COLO829 (cell line): ENCODE data around the gene MED13L.

Experiments
- DNase-seq: peaks from one replicate; pipeline ENCODE4 v3.0.0; 2012; ENCODE audit warnings: low spot score

The MED13L gene

DNA sequence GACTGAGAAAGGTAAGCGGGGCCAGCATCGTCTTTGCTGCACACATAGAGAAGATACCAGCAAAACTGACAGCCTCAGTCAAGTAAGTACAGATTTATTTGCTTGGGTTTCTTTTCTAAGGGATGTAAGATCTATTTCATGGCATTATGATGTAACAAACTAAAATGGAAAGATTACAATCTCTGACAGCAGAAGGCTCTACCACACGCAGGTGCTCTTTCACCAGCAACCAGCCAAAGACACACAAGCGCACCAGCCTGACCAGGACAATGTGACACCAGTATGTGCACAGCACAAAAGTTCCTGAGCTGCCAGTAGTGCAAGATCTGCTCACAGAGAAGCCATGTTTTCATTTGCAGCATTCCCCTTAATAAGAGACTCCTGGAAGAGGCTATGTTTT, 311.1 kb downstream of the MED13L start:
- no peak for DNase-seq

DNA sequence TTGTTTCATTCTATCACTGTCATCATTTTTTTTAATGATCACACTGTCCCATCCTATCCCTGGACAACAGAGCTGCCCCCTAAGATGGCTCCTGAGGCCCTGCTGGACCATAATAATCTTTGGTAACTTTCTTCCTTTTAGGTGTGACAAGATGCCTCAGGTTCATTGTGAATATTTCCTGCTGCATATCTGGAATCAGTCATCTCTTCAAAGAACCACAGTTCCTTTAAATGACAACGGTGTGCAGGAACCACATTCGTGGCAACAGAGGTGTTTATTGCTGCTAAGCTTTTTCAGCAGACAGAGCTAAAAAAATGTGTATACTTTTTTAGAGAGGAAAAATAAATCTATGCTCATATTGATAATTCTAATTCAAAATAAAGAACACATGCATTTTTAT, 312.9 kb downstream of the MED13L start:
- no peak for DNase-seq

DNA sequence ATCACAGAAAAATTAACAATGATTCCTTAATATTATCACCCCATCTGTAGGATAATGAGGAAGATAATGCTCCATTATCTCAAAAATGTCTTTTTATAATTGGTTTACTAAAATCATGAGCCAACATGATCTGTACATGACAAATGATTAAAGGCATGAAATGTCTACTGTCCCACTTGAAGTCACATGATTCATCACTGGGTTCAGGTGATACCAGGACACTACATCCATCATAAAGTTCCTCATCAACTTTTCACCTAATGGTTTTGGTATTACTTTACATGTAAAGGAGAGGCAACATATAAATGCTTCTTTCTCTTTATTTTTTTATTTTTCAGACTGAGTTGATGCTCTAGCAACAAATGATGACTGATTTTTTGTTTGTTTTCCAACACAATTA, 313.3 kb downstream of the MED13L start:
- DNase-seq, result no peak

DNA sequence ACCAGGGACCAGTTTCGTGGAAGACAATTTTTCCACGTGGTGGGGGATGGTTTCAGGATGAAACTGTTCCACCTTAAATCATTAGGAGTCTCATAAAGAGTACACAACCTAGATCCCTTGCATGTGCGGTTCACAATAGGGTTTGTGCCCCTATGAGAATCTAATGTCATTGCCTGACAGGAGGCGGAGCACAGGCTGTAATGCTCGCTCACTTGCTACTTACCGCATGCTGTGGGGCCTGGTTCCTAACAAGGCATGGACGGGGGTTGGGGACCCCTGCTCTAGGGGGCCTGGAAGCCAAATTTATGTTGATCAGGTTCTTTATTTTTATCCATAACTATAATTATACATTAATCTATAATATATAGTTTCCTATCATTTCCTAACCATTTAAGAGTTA, 315.3 kb downstream of the MED13L start:
- no peak for DNase-seq

DNA sequence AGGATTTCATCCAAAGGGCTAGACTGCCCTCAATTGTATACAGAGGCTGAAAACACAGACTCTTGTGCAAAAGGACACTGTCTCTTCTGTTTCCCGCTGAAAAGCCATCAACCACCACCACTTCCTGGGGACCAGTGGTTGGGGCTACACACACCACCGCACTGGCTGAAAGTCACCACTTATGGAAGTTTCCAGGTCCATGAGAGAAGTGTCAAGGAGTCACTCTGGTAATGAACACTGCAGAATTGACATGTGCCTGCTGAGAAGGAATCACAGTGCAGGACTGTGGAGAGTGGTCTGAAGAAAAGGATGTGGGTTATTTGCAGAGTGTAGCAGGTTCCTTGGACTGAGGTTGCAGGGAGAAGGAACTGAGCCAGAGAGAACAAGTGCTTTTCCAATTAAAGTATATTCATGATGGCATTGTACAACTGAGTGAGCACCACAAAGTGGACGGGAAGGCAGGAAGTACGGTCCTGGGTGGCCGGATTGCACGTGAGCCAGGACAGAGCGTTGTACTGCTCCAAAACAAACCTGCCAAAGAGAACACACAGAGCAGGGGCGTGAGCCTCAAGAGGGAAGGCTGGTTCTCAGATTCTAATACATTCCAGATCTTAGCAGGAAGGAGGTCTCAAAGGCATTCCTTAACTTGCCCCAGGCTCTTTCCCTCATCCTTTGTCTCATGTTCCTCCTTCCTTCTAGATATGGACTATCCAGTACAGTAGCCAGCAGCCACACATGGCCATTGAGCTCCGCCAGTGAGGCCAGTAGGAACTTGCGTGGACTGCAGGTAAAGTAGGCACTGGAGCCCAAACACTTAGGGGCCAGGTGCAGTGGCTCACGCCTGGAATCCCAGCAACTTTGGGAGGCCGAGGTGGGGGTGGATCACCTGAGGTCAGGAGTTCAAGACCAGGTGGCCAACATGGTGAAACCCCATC, 316.4 kb downstream of the MED13L start:
- no peak for DNase-seq

DNA sequence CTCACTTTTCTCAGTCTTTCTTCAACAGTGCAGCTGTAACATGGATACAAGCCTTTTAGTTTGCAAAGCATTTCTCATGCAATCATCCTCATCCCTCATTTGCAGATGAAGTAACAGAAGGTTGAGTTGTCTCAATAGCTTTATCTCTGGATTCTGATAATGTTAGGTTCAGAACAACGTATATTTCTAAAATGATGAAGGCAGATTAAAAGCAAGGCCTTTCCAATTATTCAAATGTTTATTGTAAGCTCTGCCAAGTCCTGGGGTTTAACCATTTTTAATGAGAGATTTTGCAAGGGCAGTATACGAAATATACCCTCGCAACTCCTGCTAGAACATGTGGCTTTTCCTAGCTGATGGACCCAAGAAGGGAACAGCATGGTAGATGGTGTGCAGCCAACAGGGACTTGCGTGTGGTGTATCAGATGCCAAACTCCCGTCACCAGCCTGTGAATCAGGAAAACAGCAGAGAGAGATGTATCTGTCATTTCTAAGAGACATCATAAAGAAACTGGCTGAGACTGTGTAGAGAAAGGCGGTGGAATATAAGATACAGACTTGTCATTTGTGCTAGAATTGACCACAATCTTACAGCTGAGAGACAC, 319.7 kb downstream of the MED13L start:
- DNase-seq, result no peak

DNA sequence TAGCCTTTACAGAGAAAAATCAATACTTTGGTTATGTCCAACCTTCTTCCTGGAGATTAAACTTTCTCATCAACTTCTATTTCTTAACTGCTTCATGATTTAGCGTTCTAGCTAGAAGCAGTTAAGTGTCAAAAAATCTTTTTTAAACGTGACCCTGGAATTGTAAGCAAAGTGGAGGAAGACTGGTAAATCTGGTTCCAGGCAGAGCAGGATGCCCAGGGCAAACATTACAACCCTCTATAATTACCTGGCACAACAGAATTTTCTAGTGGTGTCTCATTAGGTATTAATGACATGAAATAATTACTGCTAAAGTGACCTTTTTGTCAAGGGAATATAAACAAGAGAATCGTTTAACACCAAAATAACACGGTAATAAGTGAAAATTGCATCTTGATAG, 320.8 kb downstream of the MED13L start:
- DNase-seq, result no peak

DNA sequence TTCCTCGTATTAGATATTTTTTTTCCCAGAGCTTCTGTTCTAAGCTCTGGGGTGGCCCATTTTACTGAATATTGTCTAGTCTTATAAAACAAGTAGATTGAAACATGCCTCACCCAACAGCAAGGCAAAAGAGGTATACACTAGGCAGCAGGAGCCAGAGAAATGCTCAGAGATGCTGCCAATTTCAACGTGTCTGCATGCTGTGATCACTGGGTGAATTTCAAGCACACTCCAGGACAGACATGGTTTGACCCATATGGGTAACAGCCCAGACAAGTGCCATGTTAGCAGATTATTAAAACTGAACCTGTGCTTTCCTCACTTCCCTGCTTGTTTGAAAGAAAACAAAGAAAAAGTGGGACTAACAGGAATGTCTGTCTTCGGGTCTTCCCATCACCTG, 321.3 kb downstream of the MED13L start:
- no peak for DNase-seq

DNA sequence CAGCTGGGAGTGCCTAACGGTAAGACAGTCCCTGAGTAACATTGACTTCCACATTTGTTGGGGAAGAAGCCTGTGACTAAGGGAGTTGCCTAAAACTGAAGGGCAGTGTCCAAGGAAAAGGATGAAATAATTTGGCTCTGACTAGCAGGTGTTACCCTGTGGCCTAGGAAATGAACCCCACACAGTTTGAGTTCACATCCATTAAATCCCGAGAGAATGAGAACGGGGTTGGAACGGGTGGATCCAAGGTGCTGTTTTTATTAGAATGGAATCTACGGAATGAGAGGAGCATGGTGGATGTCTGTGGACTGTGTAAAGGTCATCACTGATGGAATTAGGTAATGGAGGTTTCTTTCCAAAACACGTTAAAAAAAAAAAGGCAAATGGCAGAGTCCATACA, 324.0 kb downstream of the MED13L start:
- DNase-seq, result no peak

DNA sequence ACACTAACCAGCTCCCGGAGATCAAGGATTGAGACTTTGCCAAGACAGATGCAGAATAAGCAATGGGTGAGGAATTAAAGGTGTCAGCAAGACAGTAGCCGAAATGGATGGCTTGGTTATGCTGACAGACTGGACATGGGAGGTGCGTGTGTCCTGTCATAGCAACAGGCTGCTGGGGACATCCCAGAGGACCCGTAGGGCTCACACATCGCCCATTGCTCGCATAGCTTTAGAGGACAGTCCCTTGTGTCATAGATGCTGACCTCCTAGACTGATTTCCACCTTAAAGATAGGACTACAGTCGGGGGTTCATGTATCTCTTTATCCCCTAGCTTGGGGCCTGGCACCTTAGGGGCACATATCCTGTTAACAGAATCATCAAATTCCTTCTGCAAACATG, 324.5 kb downstream of the MED13L start:
- DNase-seq, result no peak

DNA sequence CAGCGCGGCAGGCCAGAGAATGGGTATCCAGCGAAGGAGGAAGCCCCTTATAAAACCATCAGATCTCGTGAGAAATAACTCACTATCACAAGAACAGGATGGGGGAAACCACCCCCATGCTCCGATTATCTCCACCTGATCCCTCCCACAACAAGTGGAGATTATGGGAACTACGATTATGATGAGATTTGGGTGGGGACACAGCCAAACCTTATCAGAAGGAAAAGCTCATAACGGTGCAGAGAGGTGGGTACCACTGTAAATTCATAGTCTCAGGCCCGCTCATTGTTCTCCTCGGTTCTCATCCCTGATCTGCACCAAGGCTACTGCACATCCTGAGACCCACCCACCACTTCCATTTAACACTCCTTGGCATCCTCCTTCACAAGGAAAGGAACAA, 326.5 kb downstream of the MED13L start:
- DNase-seq, result no peak

DNA sequence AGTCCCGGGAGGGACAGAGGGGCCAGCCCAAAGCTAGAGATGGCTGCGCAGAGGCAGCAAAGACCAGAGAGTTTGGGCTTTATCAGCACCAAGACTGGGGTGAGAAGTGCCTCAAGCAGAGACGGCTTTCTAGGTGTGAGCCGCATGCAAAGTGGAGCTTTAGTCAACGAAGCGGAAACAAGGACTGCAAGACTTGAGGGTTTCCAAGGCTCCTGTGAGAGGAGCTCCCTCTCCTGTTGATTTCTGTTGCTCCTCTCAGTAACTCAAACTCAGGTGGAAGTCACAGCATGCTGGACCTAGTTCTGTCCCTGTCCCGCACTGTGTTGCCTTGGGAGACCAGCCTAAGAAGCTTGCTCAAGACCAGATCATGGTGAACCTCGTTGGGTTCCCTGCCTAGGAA, 327.8 kb downstream of the MED13L start:
- no peak for DNase-seq

DNA sequence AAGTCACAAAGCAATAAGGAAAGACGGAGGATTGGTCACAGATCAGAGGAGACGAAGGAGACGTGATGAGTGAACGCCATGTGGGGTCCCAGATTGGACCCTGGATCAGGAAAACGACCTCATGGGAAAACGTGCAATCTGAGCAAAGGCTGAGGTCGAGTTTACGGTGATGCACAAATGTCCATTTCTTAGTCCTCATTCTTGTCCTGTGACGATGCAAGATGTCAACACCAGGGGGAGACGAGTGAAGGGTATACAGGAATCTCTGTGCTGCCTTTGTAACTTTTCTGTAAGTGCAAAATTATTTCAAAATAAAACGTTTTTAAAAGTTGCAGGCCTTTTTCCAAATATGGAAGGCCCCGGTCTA, 329.8 kb downstream of the MED13L start:
- DNase-seq, result no peak

DNA sequence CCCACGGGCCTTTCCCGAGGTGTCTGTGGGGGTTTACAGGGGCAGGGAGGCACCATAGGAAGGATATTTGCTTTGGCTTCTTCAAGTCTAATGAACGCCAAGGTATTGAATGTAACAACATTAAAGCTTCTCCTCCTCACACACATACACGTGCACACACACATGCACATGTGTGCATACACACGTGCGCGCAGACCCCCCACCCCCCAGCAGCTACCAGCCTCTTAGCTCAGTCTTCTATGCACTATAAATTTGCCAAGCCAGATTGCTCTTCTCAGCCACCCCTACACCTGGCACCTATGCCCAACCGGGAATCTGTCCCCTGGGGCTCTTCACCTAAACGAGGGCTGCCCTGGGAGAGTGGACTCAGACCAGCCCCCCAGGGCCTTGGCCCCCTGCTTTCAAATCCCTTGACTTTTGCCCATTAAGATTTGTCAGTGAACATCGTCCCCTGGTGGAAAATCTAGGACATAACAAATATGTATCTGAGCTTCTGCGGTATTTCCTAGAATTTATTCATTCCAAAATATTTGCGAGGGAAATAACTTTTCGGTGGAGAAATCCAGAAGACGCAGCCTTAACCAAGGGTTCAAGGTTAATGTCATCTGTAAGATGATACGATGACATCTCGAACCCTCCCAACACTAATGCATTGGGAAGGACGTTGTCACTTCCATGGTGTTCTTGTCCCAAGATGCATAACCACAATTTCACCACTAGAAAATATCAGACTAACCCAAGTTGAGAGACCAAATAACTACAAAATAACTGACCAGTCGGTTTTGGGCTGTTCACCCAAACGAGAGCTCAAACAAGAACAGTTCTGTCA, 330.4 kb downstream of the MED13L start:
- peak; percentile 32 for DNase-seq

DNA sequence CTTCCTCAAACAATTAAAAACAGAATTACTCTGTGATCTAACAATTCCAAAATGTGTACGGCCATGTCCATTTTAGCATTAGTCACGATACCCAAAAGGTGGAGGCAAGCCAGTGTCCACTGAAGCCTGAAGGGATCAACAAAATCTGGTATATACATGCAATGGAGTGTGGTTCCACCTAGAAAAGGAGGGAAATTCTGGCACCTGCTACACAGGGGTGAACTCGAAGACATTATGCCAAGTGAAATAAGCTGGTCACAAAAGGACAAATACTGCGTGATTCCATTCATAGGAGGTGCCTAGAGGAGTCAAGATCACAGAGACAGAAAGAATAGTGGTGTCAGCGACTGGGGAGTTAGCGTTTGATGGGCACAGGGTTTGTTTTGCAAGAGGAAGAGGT, 331.4 kb downstream of the MED13L start:
- no peak for DNase-seq

DNA sequence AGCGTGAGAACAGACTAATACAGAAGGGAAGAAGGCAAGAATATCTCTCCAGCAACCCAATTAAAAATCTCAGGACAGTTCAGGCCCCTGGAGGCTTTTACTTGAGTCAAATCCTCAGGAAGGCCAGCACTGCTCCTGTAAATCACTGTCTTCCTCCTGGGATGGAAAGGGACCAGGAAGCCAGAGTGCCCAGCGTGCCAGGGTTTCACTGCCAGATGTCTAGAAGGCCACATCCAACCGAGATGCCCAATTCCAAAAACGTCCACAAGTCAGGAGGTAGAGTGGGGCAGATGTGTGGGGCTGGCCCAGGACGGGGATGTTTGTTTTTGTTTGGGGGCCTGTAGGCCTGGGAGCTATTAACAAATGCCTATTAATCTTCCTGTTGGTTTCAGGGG, 332.0 kb downstream of the MED13L start:
- no peak for DNase-seq

DNA sequence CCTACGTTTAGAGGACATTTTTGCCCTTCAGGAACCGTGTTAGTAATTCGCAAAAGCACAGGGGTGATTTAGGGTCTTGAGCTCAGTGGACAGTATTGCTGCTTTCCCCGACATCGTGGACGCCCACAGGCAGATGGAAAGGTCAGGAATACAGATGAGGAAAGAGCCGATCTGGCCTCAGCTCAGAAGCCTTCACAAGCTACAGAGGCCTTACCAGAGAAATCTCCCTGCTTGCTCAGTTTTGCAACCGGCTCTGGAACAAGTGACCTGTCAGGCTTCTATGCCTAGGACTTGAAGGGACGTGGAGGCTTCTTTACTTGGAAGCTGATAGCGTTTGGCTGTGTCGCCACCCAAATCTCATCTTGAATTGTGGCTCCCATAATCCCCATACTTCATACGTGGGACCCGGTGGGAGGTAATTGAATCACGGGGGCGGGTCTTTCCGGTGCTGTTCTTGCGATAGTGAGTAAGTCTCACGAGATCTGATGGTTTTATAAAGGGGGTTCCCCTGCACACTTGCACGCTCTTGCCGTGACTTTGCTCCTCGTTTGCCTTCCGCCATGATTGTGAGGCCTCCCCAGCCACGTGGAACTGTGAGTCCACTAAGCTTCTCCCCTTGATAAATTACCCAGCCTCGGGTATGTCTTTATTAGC, 332.5 kb downstream of the MED13L start:
- no peak for DNase-seq

DNA sequence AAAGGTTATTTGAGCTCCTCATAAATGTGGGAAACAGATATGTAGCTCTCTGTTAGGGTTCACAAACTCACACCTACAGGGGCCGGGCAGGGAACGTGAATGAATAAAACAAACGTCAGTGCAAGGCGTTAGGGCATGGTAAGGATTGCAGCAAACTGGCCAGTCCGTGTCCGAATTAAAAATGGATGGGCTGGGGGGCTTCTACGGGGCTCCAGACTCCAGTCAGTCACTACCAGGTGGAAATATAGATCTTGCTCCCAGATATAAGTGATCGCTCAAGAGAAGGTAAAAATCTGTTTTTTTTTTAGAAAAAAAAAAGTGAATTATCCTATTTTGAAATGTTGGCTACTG, 333.1 kb downstream of the MED13L start:
- DNase-seq, result no peak

DNA sequence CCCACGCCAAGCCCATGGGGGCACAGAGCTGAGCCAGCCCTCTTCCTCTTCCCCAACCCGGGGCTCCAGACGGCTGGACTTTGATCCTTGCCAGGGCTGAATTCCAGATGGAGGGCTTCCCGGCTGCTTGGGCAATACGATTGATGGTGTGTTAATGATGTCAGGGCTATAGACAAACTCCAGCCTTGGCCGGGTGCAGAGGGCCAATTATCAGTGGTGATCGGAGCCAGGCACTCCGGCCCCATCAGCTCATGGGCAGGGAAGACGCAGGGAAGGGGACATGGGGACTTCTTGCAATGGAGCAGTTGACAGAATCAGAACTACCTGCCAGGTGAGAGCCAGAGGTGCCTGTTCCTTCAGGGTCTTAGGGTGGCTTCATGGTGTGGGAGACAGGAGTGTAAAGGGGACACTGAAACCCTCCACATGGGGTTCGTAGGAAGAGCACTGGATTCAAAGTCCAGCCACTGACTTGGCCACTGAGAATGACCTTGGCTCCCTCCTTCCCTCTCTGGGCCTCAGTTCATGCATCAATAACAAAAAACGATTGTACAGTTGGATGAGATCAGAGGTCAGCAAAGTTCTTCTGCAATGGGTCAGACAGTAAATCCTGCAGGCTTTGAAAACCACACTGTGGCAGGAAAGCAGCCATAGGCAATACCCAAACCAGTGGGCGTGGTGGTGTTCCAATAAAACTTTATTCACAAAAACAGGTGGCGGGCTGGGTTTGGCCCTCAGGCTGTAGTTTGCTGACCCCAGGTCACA, 333.7 kb downstream of the MED13L start:
- DNase-seq, result no peak

DNA sequence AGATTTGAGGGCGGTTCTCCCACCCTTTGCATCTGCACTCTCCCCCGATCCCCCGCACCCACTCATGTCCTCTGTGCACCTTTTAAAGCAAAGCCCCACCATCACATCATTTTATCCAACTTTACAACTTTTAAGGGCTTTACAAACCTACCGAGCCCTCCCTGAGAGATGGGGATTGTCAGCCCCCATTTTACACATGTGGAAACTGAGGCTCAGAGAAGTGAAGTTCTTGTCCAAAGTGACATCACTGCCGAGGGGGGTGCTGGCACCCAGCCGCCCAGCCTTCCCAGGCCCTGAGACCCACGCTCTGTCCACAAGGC, 334.2 kb downstream of the MED13L start:
- no peak for DNase-seq

DNA sequence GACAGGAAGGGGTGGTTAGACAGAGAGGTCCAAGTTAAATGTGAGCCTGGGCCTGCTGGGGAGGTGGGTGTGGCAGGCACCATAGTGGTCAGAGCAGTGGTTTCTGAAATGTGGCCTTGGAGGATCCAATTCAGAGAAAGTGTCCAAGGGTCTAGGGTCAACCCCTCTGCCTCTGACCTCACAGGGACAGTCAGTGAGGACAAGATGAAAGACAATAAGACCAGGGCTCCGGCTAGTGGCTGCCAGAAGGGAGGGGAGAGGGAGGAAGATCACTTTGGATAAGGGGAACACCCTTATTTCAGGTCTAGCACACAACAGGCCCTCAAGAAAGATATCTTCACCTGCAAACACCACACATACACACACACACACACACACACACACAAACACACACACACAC, 335.1 kb downstream of the MED13L start:
- DNase-seq, result no peak

DNA sequence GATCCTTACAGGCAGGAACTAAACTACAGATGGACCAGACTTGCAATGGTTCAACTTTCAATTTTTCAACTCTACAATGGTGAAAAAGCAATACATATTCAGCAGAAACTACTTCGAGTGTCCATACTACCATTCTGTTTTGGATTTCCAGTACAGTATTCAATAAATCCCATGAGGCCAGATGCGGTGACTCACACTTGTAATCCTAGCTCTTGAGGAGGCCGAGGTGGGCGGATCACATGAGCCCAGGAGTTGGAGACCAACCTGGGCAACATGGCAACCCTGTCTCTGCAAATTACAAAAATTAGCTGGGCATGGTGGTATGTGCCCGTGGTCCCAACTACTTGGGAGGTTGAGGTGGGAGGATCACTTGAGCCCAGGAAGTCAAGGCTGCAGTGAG, 336.1 kb downstream of the MED13L start:
- DNase-seq, result peak; percentile 81
